Neural cell (in vitro differentiated cells): Measurements from ENCODE around the gene APBA2. TPM values are rescaled to one million over a fixed set of nuclear protein-coding genes. Genes with fewer than 3 reads are reported as not detected.

Experiments
- H2AFZ ChIP-seq: fragments of 200-600, 300-800 bp; sonication (generic), shearing (Covaris generic); 2 replicates; pipeline ENCODE4 v1.6.0; 2014; ENCODE audit warnings: low read depth, mild to moderate bottlenecking, antibody characterized with exemption, low read length, moderate library complexity
- H3F3A ChIP-seq: fragments of 200-600 bp; shearing (Covaris generic); 2 replicates; pipeline ENCODE4 v1.6.1; 2016; ENCODE audit warnings: mild to moderate bottlenecking, moderate library complexity, mixed read lengths, antibody characterized with exemption, low read length; ENCODE audit not compliant: insufficient read depth, poor library complexity, severe bottlenecking
- H3K27ac ChIP-seq: fragments of 200-600, 300-800 bp; sonication (generic), shearing (Covaris generic); 2 replicates; pipeline ENCODE4 v1.5.1; 2014; ENCODE audit warnings: mild to moderate bottlenecking, low read length, moderate library complexity
- H3K27me3 ChIP-seq: fragments of 300-800, 200-600 bp; sonication (generic), shearing (Covaris generic); 2 replicates; pipeline ENCODE4 v1.6.0; 2014; ENCODE audit warnings: mild to moderate bottlenecking, low read depth, low read length, moderate library complexity; ENCODE audit not compliant: insufficient read depth
- H3K36me3 ChIP-seq: fragments of 300-800, 200-600 bp; sonication (generic), shearing (Covaris generic); 2 replicates; pipeline ENCODE4 v1.5.1; 2014; ENCODE audit warnings: mild to moderate bottlenecking, antibody characterized with exemption, low read length, moderate library complexity; ENCODE audit not compliant: insufficient read depth
- H3K4me2 ChIP-seq: fragments of 300-800, 200-600 bp; sonication (generic), shearing (Covaris generic); 2 replicates; pipeline ENCODE4 v1.6.0; 2014; ENCODE audit warnings: mild to moderate bottlenecking, low read length
- H3K4me3 ChIP-seq: fragments of 300-800, 200-600 bp; sonication (generic), shearing (Covaris generic); 2 replicates; pipeline ENCODE4 v1.5.1; 2014; ENCODE audit warnings: mild to moderate bottlenecking, low read length, moderate library complexity
- H3K79me2 ChIP-seq: fragments of 200-600 bp; shearing (Covaris generic); replicated peaks from 2 replicates; pipeline ENCODE4 v1.6.0; 2014; ENCODE audit warnings: mild to moderate bottlenecking, low read length, moderate library complexity; ENCODE audit not compliant: insufficient read depth
- H3K9ac ChIP-seq: fragments of 300-800, 200-600 bp; sonication (generic), shearing (Covaris generic); 2 replicates; pipeline ENCODE4 v1.6.1; 2016; ENCODE audit warnings: mild to moderate bottlenecking, low read length, mixed read lengths
- H3K9me2 ChIP-seq: fragments of 200-600 bp; shearing (Covaris generic); 2 replicates; pipeline ENCODE4 v1.6.1; 2016; ENCODE audit warnings: mild to moderate bottlenecking, low read length, mixed read lengths; ENCODE audit not compliant: insufficient read depth
- H3K9me3 ChIP-seq: fragments of 200-600, 300-800 bp; sonication (generic), shearing (Covaris generic); 2 replicates; pipeline ENCODE4 v1.6.1; 2016; ENCODE audit warnings: mild to moderate bottlenecking, mixed run types, low read length, moderate library complexity, mixed read lengths
- H4K20me1 ChIP-seq: fragments of 200-600 bp; shearing (Covaris generic); 2 replicates; pipeline ENCODE4 v1.6.1; 2016; ENCODE audit warnings: mild to moderate bottlenecking, mixed run types; ENCODE audit not compliant: insufficient read depth
- CTCF ChIP-seq: fragments of 450-650 bp; IDR thresholded peaks from 2 replicates; pipeline ENCODE4 v1.5.1; 2014; ENCODE audit warnings: antibody characterized with exemption, mild to moderate bottlenecking, moderate library complexity; ENCODE audit not compliant: poor library complexity, severe bottlenecking
- EP300 ChIP-seq: fragments of 450-650 bp; conservative IDR thresholded peaks from 2 replicates; pipeline ENCODE4 v1.6.1; 2014; ENCODE audit warnings: antibody characterized with exemption, mild to moderate bottlenecking, moderate library complexity; ENCODE audit not compliant: poor library complexity, severe bottlenecking
- EZH2 ChIP-seq: fragments of 200-600, 300-800 bp; shearing (Covaris generic), sonication (generic); IDR thresholded peaks from 2 replicates; pipeline ENCODE4 v1.6.1; 2014; ENCODE audit warnings: antibody characterized with exemption, low read length, borderline replicate concordance, mild to moderate bottlenecking; ENCODE audit not compliant: insufficient read depth, poor library complexity, severe bottlenecking
- MXI1 ChIP-seq: fragments of 450-650 bp; conservative IDR thresholded peaks from 2 replicates; pipeline ENCODE4 v1.6.1; 2014; ENCODE audit warnings: antibody characterized with exemption, mild to moderate bottlenecking; ENCODE audit not compliant: poor library complexity, severe bottlenecking
- POLR2AphosphoS5 ChIP-seq: IDR thresholded peaks from 2 replicates; pipeline ENCODE4 v1.6.1; 2012
- RAD21 ChIP-seq: fragments of 450-650 bp; conservative IDR thresholded peaks from 2 replicates; pipeline ENCODE4 v1.6.1; 2014; ENCODE audit warnings: antibody characterized with exemption, mild to moderate bottlenecking, moderate library complexity
- REST ChIP-seq: IDR thresholded peaks from 2 replicates; pipeline ENCODE4 v1.6.1; 2012; ENCODE audit warnings: borderline replicate concordance
- SMC3 ChIP-seq: fragments of 450-650 bp; conservative IDR thresholded peaks from 2 replicates; pipeline ENCODE4 v1.6.1; 2014; ENCODE audit warnings: antibody characterized with exemption, mild to moderate bottlenecking, moderate library complexity; ENCODE audit not compliant: poor library complexity
- TAF1 ChIP-seq: IDR thresholded peaks from 2 replicates; pipeline ENCODE4 v1.6.1; 2012; ENCODE audit warnings: low read depth
- polyA plus RNA-seq: library from polyadenylated mRNA; depleted of rRNA; stranded (reverse); fragments of >200 nt; gene quantifications from 2 replicates; pipeline ENCODE4 v1.2.3, GENCODE V29; 2014

The APBA2 gene
- polyA plus RNA-seq, 1 donor from 2014 or later: 134 TPM

- TF ChIP-seq EP300 (no peak), MXI1 (no peak), EZH2 (no peak), POLR2AphosphoS5 (no peak), REST (no peak), SMC3 (no peak), RAD21 (no peak), TAF1 (no peak), CTCF (no peak)
- no peak overlapping the region for H3K9ac ChIP-seq
- H3F3A ChIP-seq: no peaks in the 10 kb centered on the region
- no peak overlapping the region for H3K4me2 ChIP-seq
- H3K9me3 ChIP-seq: peaks cover 17% of the 10 kb centered on the region
- no peaks in the 10 kb centered on the region for H3K36me3 ChIP-seq
- no peaks in the 10 kb centered on the region for H4K20me1 ChIP-seq
- H3K79me2 ChIP-seq: peaks cover 47% of the 10 kb centered on the region
- no peak overlapping the region for H2AFZ ChIP-seq
- H3K4me3 ChIP-seq: no peak overlapping the region
- H3K27me3 ChIP-seq: no peaks in the 10 kb centered on the region
- H3K9me2 ChIP-seq: no peaks in the 10 kb centered on the region
- H3K27ac ChIP-seq: no peak overlapping the region
Measured at GRCh38 chr15:28895146-28895545, 9.4 kb downstream of the APBA2 start.

- no peaks in the 10 kb centered on the region for H4K20me1 ChIP-seq
- H2AFZ ChIP-seq: no peak overlapping the region
- H3K9ac ChIP-seq: no peak overlapping the region
- no peaks in the 10 kb centered on the region for H3K27me3 ChIP-seq
- peaks cover 17% of the 10 kb centered on the region for H3K9me3 ChIP-seq
- no peak for TF ChIP-seq REST
- TF ChIP-seq MXI1: no peak
- H3K4me2 ChIP-seq: no peak overlapping the region
- H3F3A ChIP-seq: no peaks in the 10 kb centered on the region
- no peak overlapping the region for H3K4me3 ChIP-seq
- no peak overlapping the region for H3K27ac ChIP-seq
- H3K9me2 ChIP-seq: no peaks in the 10 kb centered on the region
- H3K36me3 ChIP-seq: no peaks in the 10 kb centered on the region
- H3K79me2 ChIP-seq: peaks cover 47% of the 10 kb centered on the region
Measured at GRCh38 chr15:28895566-28895965, 9.8 kb downstream of the APBA2 start.
